Measurements from ENCODE around the gene KIRREL3.

- TF ChIP-seq EZH2 (IDR thresholded peaks at IDR 0.05) (no peak), POLR2AphosphoS5 (IDR thresholded peaks at IDR 0.05; ENCODE audit: borderline replicate concordance, low read depth, low read length) (no peak)
These were observed 616.9 kb downstream of the KIRREL3 start for GRCh38 chr11:126383339-126384335.

Measured in SK-N-MC (cell line).